Chondrocyte (in vitro differentiated cells): ENCODE data around the gene FLNB. TPM values are rescaled to one million over a fixed set of nuclear protein-coding genes. Genes with fewer than 3 reads are reported as not detected.

Source experiments
- DNase-seq: peaks from one replicate; pipeline ENCODE4 v3.0.0; 2021; ENCODE audit warnings: mixed read lengths, low spot score
- H3K27ac Mint-ChIP-seq: one replicate; pipeline ENCODE4 v1.8.0; 2021; ENCODE audit warnings: mild to moderate bottlenecking, moderate library complexity, mixed read lengths; ENCODE audit not compliant: unreplicated experiment
- H3K27me3 Mint-ChIP-seq: 2 replicates; pipeline ENCODE4 v1.8.0; 2021; ENCODE audit warnings: low read depth, mixed read lengths
- H3K36me3 Mint-ChIP-seq: 2 replicates; pipeline ENCODE4 v1.8.0; 2021; ENCODE audit warnings: low read depth, mixed read lengths
- H3K4me1 Mint-ChIP-seq: 2 replicates; pipeline ENCODE4 v1.8.0; 2021; ENCODE audit warnings: low read depth, mild to moderate bottlenecking, mixed read lengths
- H3K4me3 Mint-ChIP-seq: one replicate; pipeline ENCODE4 v1.8.0; 2021; ENCODE audit warnings: mild to moderate bottlenecking, moderate library complexity, mixed read lengths; ENCODE audit not compliant: unreplicated experiment
- H3K9me3 Mint-ChIP-seq: 2 replicates; pipeline ENCODE4 v1.8.0; 2021; ENCODE audit warnings: low read depth, mixed read lengths
- CTCF ChIP-seq: fragments of 200-600 bp; sonication (generic); IDR thresholded peaks from 2 replicates; pipeline ENCODE4 v1.5.0; 2021; ENCODE audit warnings: antibody characterized with exemption, mild to moderate bottlenecking, moderate library complexity
- total RNA-seq: library from RNA; stranded (reverse); gene quantifications from 3 replicates; pipeline ENCODE4 v1.2.1, GENCODE V29; 2021

FLNB gene
- total RNA-seq, 1 donor from 2014 or later, result 70.2 TPM

- no peak overlapping the region for H3K4me3 Mint-ChIP-seq
- no peak for TF ChIP-seq CTCF
- H3K27me3 Mint-ChIP-seq, result no peaks in the 10 kb centered on the region
- DNase-seq, result no peak
- H3K9me3 Mint-ChIP-seq, result no peaks in the 10 kb centered on the region
- H3K4me1 Mint-ChIP-seq, result peaks cover 62% of the 10 kb centered on the region
- no peaks in the 10 kb centered on the region for H3K36me3 Mint-ChIP-seq
- no peak overlapping the region for H3K27ac Mint-ChIP-seq
These were observed 14.3 kb downstream of the FLNB start for GRCh38 chr3:58022490-58022889.

DNA sequence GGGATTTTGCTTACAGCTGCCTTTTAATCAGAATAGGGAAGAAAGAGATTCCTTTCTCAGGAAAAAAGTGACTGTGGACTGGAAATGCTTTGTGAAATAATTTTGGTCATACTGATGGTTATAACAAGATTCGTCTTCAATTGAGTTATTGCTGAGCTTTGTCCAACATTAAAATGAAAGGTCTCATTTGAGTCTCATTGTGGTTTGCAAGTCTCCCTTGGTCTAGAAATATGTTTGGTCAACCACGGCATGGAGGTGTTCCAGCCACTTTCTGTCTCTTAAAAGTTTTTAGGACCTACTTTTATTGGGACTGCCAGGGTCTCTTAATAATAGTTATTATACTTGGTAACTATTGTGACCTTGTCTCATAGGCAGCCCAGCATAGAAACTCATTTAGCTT, 15.3 kb downstream of the FLNB start:
- Mint-ChIP-seq H3K27me3 (no peaks in the 10 kb centered on the region), H3K36me3 (no peaks in the 10 kb centered on the region), H3K4me1 (peaks cover 64% of the 10 kb centered on the region), H3K27ac (no peak overlapping the region), H3K9me3 (no peaks in the 10 kb centered on the region), H3K4me3 (no peak overlapping the region)
- TF ChIP-seq CTCF, result no peak
- no peak for DNase-seq

- Mint-ChIP-seq H3K36me3 (no peaks in the 10 kb centered on the region), H3K9me3 (no peaks in the 10 kb centered on the region), H3K27me3 (no peaks in the 10 kb centered on the region), H3K4me1 (peaks cover 53% of the 10 kb centered on the region), H3K4me3 (no peak overlapping the region), H3K27ac (no peak overlapping the region)
- TF ChIP-seq CTCF, result no peak
- no peak for DNase-seq
These were observed 17.2 kb downstream of the FLNB start for GRCh38 chr3:58025406-58025805.

GRCh38 chr3:58025837-58026569, 17.8 kb downstream of the FLNB start:
- no peak for DNase-seq
- H3K27me3 Mint-ChIP-seq, result no peaks in the 10 kb centered on the region
- H3K4me1 Mint-ChIP-seq, result peaks cover 47% of the 10 kb centered on the region
- no peak for TF ChIP-seq CTCF
- H3K27ac Mint-ChIP-seq, result peak overlapping the region; percentile 20
- H3K4me3 Mint-ChIP-seq, result no peak overlapping the region
- H3K36me3 Mint-ChIP-seq, result no peaks in the 10 kb centered on the region
- no peaks in the 10 kb centered on the region for H3K9me3 Mint-ChIP-seq

DNA sequence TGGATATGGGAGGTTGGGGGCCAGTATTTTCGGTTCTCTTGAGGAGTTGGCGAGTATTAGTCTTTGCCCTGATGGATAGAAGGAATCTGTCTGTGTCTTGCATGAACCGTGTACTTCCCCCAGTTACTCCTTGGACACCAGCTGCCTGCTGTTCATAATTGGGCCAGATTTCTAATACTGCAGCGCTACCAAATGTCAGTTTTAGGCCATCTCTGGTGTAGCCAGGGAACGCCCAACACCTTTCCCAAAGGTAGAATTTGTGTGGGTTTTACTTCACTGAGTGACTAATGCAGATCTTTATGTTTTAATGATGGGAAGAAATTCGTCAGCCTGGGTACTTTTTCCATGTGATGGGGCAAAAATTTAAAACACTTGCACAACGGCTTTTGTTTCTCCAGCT, 18.4 kb downstream of the FLNB start:
- no peak overlapping the region for H3K4me3 Mint-ChIP-seq
- no peaks in the 10 kb centered on the region for H3K9me3 Mint-ChIP-seq

More for the DNA sequence above, 18.4 kb downstream of the FLNB start:
- no peak for DNase-seq
- H3K27ac Mint-ChIP-seq, result peak overlapping the region; percentile 20
- peaks cover 43% of the 10 kb centered on the region for H3K4me1 Mint-ChIP-seq
- peak; percentile 24 for TF ChIP-seq CTCF
- H3K36me3 Mint-ChIP-seq, result no peaks in the 10 kb centered on the region
- H3K27me3 Mint-ChIP-seq, result no peaks in the 10 kb centered on the region
